Gastrocnemius medialis (tissue), 4 donors: ENCODE results near the gene STIM1.

Experiments
- CTCF ChIP-seq, 5 experiments: fragments of 450-650 bp in 3 of 5; fragments of 200-600 bp in 2 of 5; sonication (generic) in 2 of 5; IDR thresholded peaks in 4 of 5; conservative IDR thresholded peaks in 1 of 5; 1 replicate in 4 of 5; 2 replicates in 1 of 5; pipeline ENCODE4 v1.5.1; 2016 to 2019; ENCODE audit warnings: antibody characterized with exemption in 5 of 5, mild to moderate bottlenecking in 3 of 5, moderate library complexity in 3 of 5
- POLR2A ChIP-seq, 2 donors: fragments of 450-650 bp; IDR thresholded peaks; one replicate each; pipeline ENCODE4 v1.6.1; 2017; ENCODE audit warnings: antibody characterized with exemption in 2 of 2, mild to moderate bottlenecking in 2 of 2, moderate library complexity in 2 of 2

GRCh38 chr11:4066910-4067309 lies 211.4 kb downstream of the STIM1 start:
- TF ChIP-seq CTCF (IDR thresholded peaks at IDR 0.05 in 4 of 5, conservative IDR thresholded peaks at IDR 0.05 in 1 of 5), result no peak
- no peak for TF ChIP-seq POLR2A (IDR thresholded peaks at IDR 0.05)
